Activated naive CD4-positive, alpha-beta T cell treated with anti-CD3 and anti-CD28 coated beads for 36 hours (primary cell): ENCODE measurements around the gene SUPV3L1. TPM values are rescaled to one million over a fixed set of nuclear protein-coding genes. Genes with fewer than 3 reads are reported as not detected.
"Not testable (repeated sequence)": the region's sequence is repeated elsewhere in the genome, so short reads cannot be mapped to it uniquely, and the experiment has no call there.

Source experiments
- CTCF ChIA-PET: fragments of 350-600 bp; sonication (Branson Sonifier 250); formaldehyde crosslinking; loops from one replicate; lab custom pipeline; 2021; ENCODE audit warnings: antibody characterized with exemption; lab: Charles Lee
- DNase-seq: peaks from one replicate; pipeline ENCODE4 v3.0.0-alpha.2; 2020
- H3K27ac Mint-ChIP-seq: one replicate; pipeline ENCODE4 v1.8.0; 2021; ENCODE audit warnings: mild to moderate bottlenecking, mixed read lengths
- H3K27me3 Mint-ChIP-seq: one replicate; pipeline ENCODE4 v1.8.0; 2021; ENCODE audit warnings: low read depth, mixed read lengths
- H3K36me3 Mint-ChIP-seq: one replicate; pipeline ENCODE4 v1.8.0; 2021; ENCODE audit warnings: low read depth, mixed read lengths
- H3K4me1 Mint-ChIP-seq: one replicate; pipeline ENCODE4 v1.8.0; 2021; ENCODE audit warnings: low read depth, mixed read lengths
- H3K4me3 Mint-ChIP-seq: one replicate; pipeline ENCODE4 v1.8.0; 2021; ENCODE audit warnings: mild to moderate bottlenecking, moderate library complexity, mixed read lengths
- H3K9me3 Mint-ChIP-seq: one replicate; pipeline ENCODE4 v1.8.0; 2021; ENCODE audit warnings: mixed read lengths
- intact Hi-C: fragments of 100-400 bp; cut with micrococcal nuclease; formaldehyde crosslinking; loops from one replicate; pipeline ENCODE4 v1.15.1; 2023
- total RNA-seq, 2 experiments: library from RNA; stranded (reverse); gene quantifications; one replicate each; pipeline ENCODE4 v1.2.3, GENCODE V29; 2021

SUPV3L1 gene
- 10 to 100 TPM; 38.4 to 41.1 TPM for total RNA-seq

DNA sequence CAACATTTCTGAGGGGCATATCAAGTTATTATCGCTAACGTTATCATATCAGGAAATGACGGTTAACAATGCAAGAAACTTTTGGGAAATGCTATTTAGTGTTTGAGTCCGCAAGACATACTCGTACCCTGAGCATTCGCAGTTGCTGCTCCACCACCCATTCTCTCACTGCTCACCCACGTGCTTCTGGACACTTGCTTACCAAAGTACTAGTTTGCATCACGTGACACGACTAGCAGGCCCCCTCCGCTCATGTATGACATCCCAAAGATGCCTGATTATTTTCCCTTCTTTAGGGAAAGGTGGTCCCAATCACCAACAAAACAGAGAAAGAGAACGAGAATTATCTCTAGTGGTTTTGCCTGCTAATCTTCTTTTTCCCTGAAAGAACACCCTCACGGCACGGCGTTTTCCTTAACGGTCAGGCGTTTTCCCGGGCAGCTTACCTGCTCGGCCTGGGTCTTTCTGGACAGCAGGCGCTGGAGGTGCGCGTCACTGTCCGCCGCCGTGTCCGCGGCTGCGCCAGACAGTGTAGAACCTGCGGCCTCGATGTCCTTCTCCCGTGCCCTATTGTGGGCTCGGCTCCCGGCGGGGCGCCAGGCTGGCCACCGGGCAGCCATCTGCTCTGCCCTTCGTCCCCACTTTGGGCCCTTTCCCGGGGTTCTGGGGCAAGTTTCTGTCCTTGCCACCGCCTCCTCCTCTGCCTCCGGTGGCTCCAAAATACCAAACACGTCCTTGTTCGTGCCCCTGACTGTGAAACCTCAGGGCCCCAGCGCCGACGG is at the start of gene SUPV3L1:
SUPV3L1 (plus strand) TSS at position 492 of the 782 bp plus-strand sequence; CDS start at position 550, 58 bp downstream.
- H3K36me3 Mint-ChIP-seq = no peaks in the 10 kb centered on the region

GRCh38 chr10:69130251-69130650 is 49.8 kb upstream of the SUPV3L1 start:
- CTCF ChIA-PET = interaction anchor here (1.0 kb wide), 1 partner anchor 37 kb away, joined by 3 read pairs; no protein-coding TSS in a partner anchor
- intact Hi-C loops = no loop called here
- no peak overlapping the region for H3K27ac Mint-ChIP-seq
- H3K4me3 Mint-ChIP-seq = no peak overlapping the region
- DNase-seq = no peak
- peaks cover 4% of the 10 kb centered on the region for H3K36me3 Mint-ChIP-seq
- no peaks in the 10 kb centered on the region for H3K27me3 Mint-ChIP-seq
- H3K4me1 Mint-ChIP-seq = peaks cover 38% of the 10 kb centered on the region
- no peaks in the 10 kb centered on the region for H3K9me3 Mint-ChIP-seq

More for the DNA sequence above, at the start of gene SUPV3L1:
- H3K9me3 Mint-ChIP-seq = no peaks in the 10 kb centered on the region
- no peaks in the 10 kb centered on the region for H3K27me3 Mint-ChIP-seq
- H3K27ac Mint-ChIP-seq = peak within 1 kb of the TSS; percentile 98
- H3K4me1 Mint-ChIP-seq = peaks cover 32% of the 10 kb centered on the region
- intact Hi-C loops = loop anchor here (1.0 to 5.0 kb wide), 8 partner anchors 35 to 279 kb away; partner anchors contain the start of genes DDX50, KIFBP and VPS26A
- peak within 1 kb of the TSS; percentile 92 for H3K4me3 Mint-ChIP-seq
- DNase-seq = peak; percentile 92
- CTCF ChIA-PET = no interaction called here

- Mint-ChIP-seq H3K27ac (no peak overlapping the region), H3K4me3 (no peak overlapping the region), H3K4me1 (peaks cover 9% of the 10 kb centered on the region), H3K36me3 (peaks cover 1% of the 10 kb centered on the region), H3K9me3 (no peaks in the 10 kb centered on the region), H3K27me3 (no peaks in the 10 kb centered on the region)
- intact Hi-C loops = no loop called here
- no peak for DNase-seq
- CTCF ChIA-PET = interaction anchor here (1.3 kb wide), 1 partner anchor 14 kb away, joined by 3 read pairs; no protein-coding TSS in a partner anchor
Observed at GRCh38 chr10:69139961-69140360, 40.1 kb upstream of the SUPV3L1 start.

GRCh38 chr10:69141304-69141703 is 38.7 kb upstream of the SUPV3L1 start:
- Mint-ChIP-seq H3K27me3 (no peaks in the 10 kb centered on the region), H3K4me3 (no peak overlapping the region), H3K4me1 (peaks cover 9% of the 10 kb centered on the region), H3K9me3 (no peaks in the 10 kb centered on the region), H3K36me3 (peaks cover 1% of the 10 kb centered on the region), H3K27ac (no peak overlapping the region)
- DNase-seq = no peak
- intact Hi-C loops = no loop called here
- CTCF ChIA-PET = no interaction called here

GRCh38 chr10:69142074-69142473 is 38.0 kb upstream of the SUPV3L1 start:
- H3K36me3 Mint-ChIP-seq, intact Hi-C loops, H3K4me3 Mint-ChIP-seq, H3K27me3 Mint-ChIP-seq, H3K9me3 Mint-ChIP-seq, H3K27ac Mint-ChIP-seq, DNase-seq: not testable (repeated sequence)
- CTCF ChIA-PET = interaction anchor here (0.6 kb wide), 1 partner anchor 48 kb away, joined by 4 read pairs; no protein-coding TSS in a partner anchor
- peaks cover 17% of the 10 kb centered on the region for H3K4me1 Mint-ChIP-seq

DNA sequence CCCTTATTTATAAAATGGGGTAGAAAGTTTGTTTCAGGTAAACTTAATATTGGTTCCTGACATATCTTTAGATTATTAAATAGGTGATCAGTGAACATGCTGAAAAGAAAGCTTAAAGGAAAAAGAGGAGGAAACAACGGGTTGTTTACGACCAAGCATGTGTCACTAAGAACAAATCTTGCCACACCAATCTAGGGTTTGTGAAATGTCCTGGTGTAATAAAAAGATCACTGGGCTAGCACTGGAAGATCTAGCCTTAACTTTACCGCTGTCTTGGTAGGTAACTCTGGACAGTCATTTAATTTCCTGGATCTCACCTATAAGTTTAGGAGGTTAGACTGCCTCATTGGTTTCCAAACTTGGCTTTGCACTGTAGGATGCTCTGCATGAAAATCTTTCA is 37.1 kb upstream of the SUPV3L1 start:
- Mint-ChIP-seq H3K4me1 (peaks cover 19% of the 10 kb centered on the region), H3K36me3 (peaks cover 1% of the 10 kb centered on the region), H3K9me3 (no peaks in the 10 kb centered on the region), H3K27me3 (no peaks in the 10 kb centered on the region), H3K4me3 (no peak overlapping the region), H3K27ac (no peak overlapping the region)
- CTCF ChIA-PET = no interaction called here
- DNase-seq = no peak
- intact Hi-C loops = no loop called here

DNA sequence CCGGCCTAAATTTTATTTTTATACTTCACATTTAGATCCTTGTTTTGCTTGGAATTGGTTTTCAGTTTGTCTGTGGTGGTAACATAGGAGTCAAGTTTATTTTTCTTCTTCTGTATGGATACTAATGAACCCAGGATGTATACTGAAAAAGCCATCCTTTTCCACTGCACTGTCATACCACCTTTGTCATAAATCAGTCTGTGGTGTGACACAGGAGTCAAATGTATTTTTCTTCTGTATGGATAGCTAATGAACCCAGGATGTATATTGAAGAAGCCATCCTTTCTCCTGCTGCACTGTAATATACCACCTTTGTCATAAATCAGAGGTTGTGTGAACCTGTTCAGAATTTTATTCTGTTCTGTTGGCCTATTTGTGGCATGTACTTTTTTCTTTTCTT is 34.7 kb upstream of the SUPV3L1 start:
- H3K4me3 Mint-ChIP-seq = no peak overlapping the region
- H3K36me3 Mint-ChIP-seq = peaks cover 1% of the 10 kb centered on the region
- no peaks in the 10 kb centered on the region for H3K27me3 Mint-ChIP-seq
- no peaks in the 10 kb centered on the region for H3K9me3 Mint-ChIP-seq
- no peak for DNase-seq
- intact Hi-C loops = no loop called here
- CTCF ChIA-PET = interaction anchor here (0.7 to 1.2 kb wide), 2 partner anchors 10 to 29 kb away, joined by 3 read pairs; no protein-coding TSS in a partner anchor
- peaks cover 23% of the 10 kb centered on the region for H3K4me1 Mint-ChIP-seq
- H3K27ac Mint-ChIP-seq = no peak overlapping the region

DNA sequence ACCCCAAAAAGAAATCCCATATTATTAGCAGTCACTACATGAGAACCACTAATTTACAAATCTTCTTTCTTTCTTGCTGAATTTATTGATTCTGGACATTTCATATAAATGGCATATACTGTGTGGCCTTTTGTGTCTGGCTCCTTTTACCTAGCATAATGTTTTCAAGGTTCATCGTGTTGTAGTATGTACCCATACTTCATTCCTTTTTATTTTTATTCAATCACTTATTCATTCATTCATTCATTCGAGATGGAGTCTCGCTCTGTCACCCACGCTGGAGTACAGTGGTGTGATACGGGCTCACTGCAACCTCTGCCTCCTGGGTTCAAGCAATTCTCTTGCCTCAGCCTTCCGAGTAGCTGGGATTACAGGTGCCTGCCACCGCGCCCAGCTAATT is 34.2 kb upstream of the SUPV3L1 start:
- no peaks in the 10 kb centered on the region for H3K27me3 Mint-ChIP-seq
- CTCF ChIA-PET = interaction anchor here (1.2 kb wide), 1 partner anchor 11 kb away, joined by 3 read pairs; no protein-coding TSS in a partner anchor
- no peak overlapping the region for H3K27ac Mint-ChIP-seq
- intact Hi-C loops = no loop called here
- H3K9me3 Mint-ChIP-seq = no peaks in the 10 kb centered on the region
- peaks cover 24% of the 10 kb centered on the region for H3K4me1 Mint-ChIP-seq
- H3K4me3 Mint-ChIP-seq = no peak overlapping the region
- DNase-seq = no peak
- H3K36me3 Mint-ChIP-seq = peaks cover 1% of the 10 kb centered on the region

DNA sequence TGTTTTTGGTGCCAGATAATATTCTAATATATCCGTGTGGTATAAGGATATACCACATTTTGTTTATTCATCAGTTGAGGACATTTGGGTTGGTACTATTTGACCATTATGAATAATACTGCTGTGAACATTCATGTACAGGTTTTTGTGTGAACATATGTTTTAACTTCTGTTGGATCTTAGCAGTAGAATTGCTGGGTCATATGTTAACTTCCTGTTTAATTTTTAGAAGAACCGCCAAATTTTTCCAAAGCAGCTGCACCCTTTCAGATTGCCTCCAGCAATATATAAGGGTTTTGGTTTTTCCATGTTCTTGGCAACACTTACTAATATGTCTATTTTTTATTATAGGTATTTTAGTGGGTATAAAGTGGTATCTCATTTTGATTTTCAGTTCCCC is 33.3 kb upstream of the SUPV3L1 start:
- Mint-ChIP-seq H3K27me3 (no peaks in the 10 kb centered on the region), H3K4me1 (peaks cover 25% of the 10 kb centered on the region), H3K9me3 (no peaks in the 10 kb centered on the region), H3K27ac (no peak overlapping the region), H3K36me3 (peaks cover 1% of the 10 kb centered on the region), H3K4me3 (no peak overlapping the region)
- no peak for DNase-seq
- intact Hi-C loops = no loop called here
- CTCF ChIA-PET = no interaction called here

GRCh38 chr10:69151984-69152383 is 28.1 kb upstream of the SUPV3L1 start:
- DNase-seq = no peak
- H3K4me3 Mint-ChIP-seq = no peak overlapping the region
- H3K9me3 Mint-ChIP-seq = no peaks in the 10 kb centered on the region
- H3K27ac Mint-ChIP-seq = no peak overlapping the region
- intact Hi-C loops = no loop called here
- H3K4me1 Mint-ChIP-seq = peaks cover 23% of the 10 kb centered on the region
- no peaks in the 10 kb centered on the region for H3K36me3 Mint-ChIP-seq
- CTCF ChIA-PET = interaction anchor here (0.8 kb wide), 1 partner anchor 188 kb away, joined by 4 read pairs; no protein-coding TSS in a partner anchor
- H3K27me3 Mint-ChIP-seq = no peaks in the 10 kb centered on the region

DNA sequence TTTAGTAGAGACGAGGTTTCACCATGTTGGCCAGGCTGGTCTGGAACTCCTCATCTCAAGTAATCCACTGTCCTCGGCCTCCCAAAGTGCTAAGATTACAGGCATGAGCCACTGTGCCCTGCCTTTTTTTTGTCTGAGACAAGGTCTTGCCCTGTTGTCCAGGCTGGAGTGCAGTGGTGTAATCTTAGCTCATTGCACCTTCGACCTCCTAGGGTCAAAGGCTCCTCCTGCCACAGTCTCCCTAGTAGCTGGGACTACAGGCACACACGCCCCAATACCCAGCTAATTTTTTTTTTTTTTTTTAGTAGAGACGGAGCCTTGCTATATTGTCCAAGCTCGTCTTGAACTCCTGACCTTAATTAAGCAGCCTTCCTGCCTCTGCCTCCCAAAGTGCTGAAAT is 26.8 kb upstream of the SUPV3L1 start:
- H3K4me1 Mint-ChIP-seq = peaks cover 17% of the 10 kb centered on the region
- intact Hi-C loops = no loop called here
- no peak overlapping the region for H3K27ac Mint-ChIP-seq
- H3K36me3 Mint-ChIP-seq = no peaks in the 10 kb centered on the region
- no peaks in the 10 kb centered on the region for H3K27me3 Mint-ChIP-seq
- no peaks in the 10 kb centered on the region for H3K9me3 Mint-ChIP-seq
- DNase-seq = no peak
- no peak overlapping the region for H3K4me3 Mint-ChIP-seq
- CTCF ChIA-PET = no interaction called here

- Mint-ChIP-seq H3K27ac (no peak overlapping the region), H3K36me3 (peaks cover 1% of the 10 kb centered on the region), H3K4me1 (no peaks in the 10 kb centered on the region), H3K4me3 (no peak overlapping the region), H3K9me3 (no peaks in the 10 kb centered on the region), H3K27me3 (no peaks in the 10 kb centered on the region)
- intact Hi-C loops = no loop called here
- CTCF ChIA-PET = interaction anchor here (0.6 kb wide), 1 partner anchor 12 kb away, joined by 3 read pairs; no protein-coding TSS in a partner anchor
- no peak for DNase-seq
Observed at GRCh38 chr10:69160809-69161241, 19.2 kb upstream of the SUPV3L1 start.
